Measurements from ENCODE around the gene SNRK.

Gene SNRK

GRCh38 chr3:43309372-43310305 is 23.3 kb downstream of the SNRK start:
- DNase-seq (ENCODE audit: low read depth in 2 of 2, low spot score in 1 of 2): no peak

DNA sequence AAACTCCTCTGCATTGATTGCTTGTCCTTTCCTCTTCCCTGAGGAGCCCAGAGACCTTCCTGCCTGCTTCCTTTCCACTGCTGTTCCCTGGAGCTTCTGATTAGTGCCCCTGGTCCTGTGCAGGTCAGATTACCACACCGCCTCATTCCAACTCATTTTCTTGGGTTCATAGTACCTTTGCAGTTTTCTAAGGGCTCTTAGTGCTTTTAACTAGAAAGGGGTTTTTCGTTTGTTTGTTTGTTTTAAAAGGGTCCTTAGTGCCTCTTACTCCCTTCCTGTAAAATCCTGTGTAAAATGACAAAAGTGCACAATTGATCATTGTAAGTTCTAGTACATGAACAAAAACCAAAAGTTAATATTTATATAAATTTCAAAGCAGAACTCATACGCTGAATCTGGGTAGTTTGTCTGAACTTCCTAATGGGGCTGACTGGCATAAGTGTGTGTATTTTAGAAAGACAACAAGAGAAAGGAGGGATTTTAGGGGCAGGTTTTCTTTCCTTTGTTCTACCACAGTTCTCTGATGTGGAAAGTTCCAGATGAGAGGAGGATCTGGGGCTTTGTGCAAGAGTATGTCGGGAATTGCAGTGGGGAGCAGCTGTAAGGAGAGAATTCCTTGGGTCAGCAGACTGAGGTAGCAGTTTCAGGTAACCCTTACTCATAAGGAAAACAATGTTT is 30.6 kb downstream of the SNRK start:
- no peak for DNase-seq (ENCODE audit: low read depth in 2 of 2, low spot score in 1 of 2)

DNA sequence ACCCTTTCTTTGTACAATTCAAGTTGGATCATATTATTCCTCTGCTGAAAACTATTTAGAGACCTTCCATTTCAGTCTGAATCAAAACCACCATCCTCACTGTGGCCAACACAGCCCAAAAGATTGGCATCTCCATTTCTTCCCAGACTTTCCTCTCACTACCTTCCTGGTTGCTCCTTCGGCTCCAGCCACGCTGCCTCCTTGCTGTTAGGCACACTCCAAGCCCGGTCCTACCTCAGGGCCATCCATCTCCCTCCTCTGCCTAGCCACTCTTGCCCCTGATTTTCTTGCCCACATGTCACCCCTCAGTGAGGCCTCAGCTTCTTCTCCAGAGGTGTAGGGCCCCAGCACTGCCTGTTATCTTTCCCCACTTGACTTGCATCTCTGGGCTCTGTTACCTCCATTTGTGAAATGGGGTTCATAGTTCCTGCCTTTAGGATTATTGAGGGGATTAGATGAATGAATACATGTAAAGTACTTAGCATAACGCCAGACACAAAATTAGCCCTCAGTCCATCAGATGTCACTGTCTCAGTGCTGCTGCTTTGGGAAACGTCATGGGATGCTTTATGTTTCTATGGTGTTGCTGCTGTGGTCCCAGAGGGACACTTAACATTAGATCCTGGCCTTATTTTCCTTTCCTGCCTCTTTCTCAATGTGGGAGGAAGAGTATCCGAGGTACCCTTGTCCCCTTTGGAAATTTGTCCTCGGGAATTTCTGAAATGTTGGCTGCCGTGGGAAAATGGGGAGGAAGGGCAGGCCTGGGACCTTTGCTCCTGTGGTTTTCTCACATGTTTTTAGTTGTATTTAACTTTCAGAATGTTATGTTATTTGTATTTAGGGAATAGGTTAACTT is 31.3 kb downstream of the SNRK start:
- DNase-seq (ENCODE audit: low read depth in 2 of 2, low spot score in 1 of 2): no peak

GRCh38 chr3:43319376-43319775 is 33.0 kb downstream of the SNRK start:
- no peak for DNase-seq (ENCODE audit: low read depth in 2 of 2, low spot score in 1 of 2)

DNA sequence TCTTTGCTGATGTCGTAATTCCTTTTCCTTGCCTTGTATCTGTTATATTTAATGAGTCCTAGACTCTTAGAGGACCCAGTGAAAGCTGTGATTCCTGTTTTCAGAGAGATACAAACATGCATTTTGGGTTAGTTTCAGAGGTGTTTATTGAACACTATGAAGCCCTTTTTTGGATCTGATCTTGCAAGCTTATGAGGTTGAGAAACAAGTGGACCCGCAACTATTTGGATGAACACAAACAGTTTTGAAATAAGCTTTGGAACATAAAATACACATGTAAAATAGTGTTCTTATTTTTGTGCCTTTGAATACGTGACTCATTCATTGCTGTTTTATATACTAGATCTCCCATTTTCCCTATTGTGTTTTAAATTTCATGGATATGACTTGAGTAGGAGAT is 33.5 kb downstream of the SNRK start:
- no peak for DNase-seq (ENCODE audit: low read depth in 2 of 2, low spot score in 1 of 2)

DNA sequence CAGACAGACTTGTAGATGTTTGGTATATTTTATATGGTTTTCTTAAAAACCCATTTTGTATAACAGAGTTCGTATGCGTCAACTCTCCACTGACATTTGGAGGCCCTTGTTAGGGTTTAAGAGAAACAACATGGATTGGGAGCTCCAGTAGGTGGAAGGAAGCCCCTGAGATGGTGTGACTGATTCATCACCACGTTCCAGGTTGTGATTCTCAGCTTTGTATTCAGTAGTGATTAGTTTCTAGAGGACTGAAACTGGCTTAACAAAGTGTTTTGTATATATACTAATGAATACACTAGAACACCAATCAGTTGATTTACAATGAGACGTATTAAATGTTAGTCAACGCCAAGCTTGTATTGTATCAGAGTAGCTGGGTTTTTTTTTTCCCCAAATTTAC is 33.9 kb downstream of the SNRK start:
- no peak for DNase-seq (ENCODE audit: low read depth in 2 of 2, low spot score in 1 of 2)

DNA sequence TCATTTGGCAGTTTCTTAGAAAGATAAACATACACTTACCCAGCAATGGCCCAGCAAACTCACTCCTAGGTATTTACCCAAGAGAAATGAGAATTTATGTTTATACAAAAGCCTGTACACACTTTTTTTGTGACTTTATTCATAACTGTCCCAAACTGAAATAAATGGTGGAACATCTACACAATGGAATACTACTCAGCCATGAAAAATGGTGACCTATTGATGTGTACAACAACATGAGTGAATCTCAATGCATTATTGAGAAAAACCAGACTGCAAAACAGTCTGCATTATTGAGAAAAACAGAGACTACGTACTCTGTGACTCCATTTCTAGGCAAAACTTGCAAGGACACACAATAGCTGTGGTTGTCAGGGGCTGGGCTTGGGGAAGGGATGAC is 37.2 kb downstream of the SNRK start:
- no peak for DNase-seq (ENCODE audit: low read depth in 2 of 2, low spot score in 1 of 2)

GRCh38 chr3:43326891-43327581 is 40.7 kb downstream of the SNRK start:
- DNase-seq (ENCODE audit: low read depth in 2 of 2, low spot score in 1 of 2): no peak

GRCh38 chr3:43327582-43327979 is 41.2 kb downstream of the SNRK start:
- DNase-seq (ENCODE audit: low read depth in 2 of 2, low spot score in 1 of 2): no peak

- DNase-seq (ENCODE audit: low read depth in 2 of 2, low spot score in 1 of 2): no peak
Measured at GRCh38 chr3:43328653-43329052, 42.3 kb downstream of the SNRK start.

- no peak for DNase-seq (ENCODE audit: low read depth in 2 of 2, low spot score in 1 of 2)
Measured at GRCh38 chr3:43330981-43331380, 44.6 kb downstream of the SNRK start.

- DNase-seq (ENCODE audit: low read depth in 2 of 2, low spot score in 1 of 2): no peak
Measured at GRCh38 chr3:43331381-43331780, 45.0 kb downstream of the SNRK start.

DNA sequence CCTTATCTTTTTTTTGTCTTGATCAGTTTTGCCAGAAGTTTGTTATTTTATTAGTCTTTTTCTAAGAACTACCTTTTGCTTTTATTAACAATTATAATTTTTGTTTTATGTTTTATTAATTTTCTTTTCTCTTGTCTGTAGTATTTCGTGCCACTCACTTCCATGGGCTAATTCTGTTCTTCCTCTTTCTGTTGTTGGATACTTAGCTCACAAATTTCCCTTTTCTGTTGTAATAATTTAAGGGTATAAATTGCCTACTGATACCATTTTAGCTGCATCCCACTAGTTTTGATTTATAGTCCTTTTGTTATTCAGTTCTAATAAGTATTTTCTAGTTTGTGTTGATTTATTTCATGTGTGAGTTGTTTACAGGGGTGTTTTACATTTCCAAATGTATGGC is 48.6 kb downstream of the SNRK start:
- DNase-seq (ENCODE audit: low read depth in 2 of 2, low spot score in 1 of 2): no peak

DNA sequence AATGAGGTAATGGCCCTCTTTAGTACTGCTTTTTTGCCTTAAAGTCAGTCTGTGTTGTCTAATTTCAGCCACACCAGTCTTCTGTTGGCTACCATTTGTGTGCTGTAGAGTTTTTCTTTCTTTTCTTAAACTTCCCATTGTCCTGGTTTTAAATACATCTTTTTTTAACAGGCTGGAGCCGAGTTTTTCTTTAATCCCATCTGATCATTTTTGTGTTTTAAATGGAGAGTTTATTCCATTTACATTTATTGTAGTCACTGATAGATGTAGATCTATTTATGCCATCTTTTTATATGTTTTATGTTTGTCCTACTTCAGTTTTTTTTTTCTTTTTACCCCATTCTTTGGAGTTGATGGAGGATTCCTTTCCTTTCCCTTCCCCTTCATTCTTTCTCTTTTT is 49.5 kb downstream of the SNRK start:
- DNase-seq (ENCODE audit: low read depth in 2 of 2, low spot score in 1 of 2): no peak

DNA sequence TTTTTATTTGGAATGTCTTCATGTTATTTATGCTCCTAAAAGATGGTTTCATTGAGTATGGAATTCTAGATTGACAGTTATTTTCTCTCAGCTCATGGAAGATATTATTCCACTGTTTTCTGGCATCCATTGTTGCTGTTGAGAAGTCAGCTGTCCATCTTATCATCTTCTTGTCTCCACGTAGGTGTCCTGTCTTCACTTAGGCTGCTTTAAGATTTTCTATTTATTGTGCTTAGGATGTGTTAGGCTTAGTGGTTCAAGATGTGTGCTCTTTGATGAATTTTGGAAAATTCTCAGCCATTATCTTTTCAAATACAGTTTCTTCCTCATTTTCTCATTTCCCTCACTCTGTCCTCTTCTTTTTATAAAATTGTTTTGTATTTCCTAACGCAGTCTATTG is 52.0 kb downstream of the SNRK start:
- DNase-seq (ENCODE audit: low read depth in 2 of 2, low spot score in 1 of 2): no peak

- no peak for DNase-seq (ENCODE audit: low read depth in 2 of 2, low spot score in 1 of 2)
Measured at GRCh38 chr3:43340403-43340802, 54.1 kb downstream of the SNRK start.

DNA sequence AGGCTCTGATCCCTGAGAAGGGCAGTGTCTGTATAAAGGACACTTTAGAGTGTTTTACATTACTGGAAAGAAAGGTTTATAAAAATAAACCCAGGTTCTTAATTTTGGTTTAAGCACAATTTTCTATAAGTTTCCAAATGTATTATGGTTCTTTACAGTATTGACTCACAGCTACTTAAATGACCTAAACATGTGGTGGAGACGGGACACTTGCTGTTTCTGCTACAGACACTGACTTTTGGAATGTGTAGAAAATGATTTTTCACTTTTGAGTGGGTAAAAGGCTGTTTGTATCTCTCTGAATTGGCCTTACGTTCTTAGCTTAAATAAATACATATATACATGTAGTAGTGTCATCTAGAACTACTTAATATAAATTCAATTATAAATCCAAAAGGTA is 55.4 kb downstream of the SNRK start:
- no peak for DNase-seq (ENCODE audit: low read depth in 2 of 2, low spot score in 1 of 2)

- DNase-seq (ENCODE audit: low read depth in 2 of 2, low spot score in 1 of 2): no peak
Measured at GRCh38 chr3:43343185-43343584, 56.8 kb downstream of the SNRK start.

DNA sequence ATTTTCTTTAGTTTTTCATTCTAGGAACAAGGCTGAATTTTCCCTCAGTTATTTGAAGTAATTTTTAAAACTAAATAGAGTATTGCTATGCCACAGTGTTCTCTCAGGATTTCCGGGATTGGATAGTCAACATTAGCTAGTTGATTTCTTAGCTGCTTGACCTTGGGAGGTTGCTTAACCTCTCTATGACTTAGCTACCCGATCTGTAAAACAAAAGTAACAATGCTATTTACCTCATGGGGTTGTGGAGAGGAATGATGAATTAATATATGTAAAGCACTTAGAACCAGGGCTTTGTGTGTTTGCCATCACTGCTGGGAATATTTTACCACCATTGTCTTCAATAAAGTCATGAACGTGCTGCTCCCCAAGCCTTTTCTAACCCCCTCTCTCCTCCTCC is 57.5 kb downstream of the SNRK start:
- DNase-seq (ENCODE audit: low read depth in 2 of 2, low spot score in 1 of 2): no peak

DNA sequence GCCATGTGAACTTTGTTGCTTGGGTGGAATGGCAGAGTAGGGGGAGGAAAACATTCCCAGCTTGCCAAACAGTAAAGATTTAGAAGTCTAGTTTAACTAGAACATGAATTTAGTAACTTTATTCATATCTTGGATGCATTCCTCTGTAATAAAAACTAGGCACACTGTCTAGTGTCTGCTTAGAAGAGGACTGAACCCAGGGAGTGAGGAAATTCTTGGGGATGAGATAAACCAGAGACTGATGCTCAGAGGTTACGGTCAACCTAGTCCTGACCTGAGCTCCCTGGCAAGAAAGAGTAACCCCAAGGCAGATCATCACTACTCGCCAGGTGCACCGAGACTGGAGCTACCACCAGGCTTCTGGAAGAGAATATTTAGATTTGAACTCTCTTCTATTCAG is 58.2 kb downstream of the SNRK start:
- no peak for DNase-seq (ENCODE audit: low read depth in 2 of 2, low spot score in 1 of 2)

DNA sequence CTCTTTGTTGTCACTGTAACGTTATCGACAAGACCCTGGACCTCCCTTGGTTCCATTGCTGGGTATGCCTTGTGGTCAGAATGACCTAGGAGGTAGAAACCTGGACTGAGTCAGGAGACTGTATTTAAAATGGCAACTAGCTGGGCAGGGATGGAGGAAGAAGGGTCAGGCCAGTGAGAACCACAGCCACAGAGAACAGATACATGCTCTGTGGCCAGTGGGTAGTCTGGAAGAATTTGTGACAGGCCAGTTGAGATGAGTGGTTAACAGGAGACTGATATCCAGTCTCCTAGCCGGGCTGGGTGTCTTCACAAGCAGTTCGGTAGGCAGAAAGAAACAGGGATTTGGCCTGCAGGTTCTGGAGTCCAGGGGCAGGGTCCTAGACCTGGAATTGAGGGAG is 58.9 kb downstream of the SNRK start:
- DNase-seq (ENCODE audit: low read depth in 2 of 2, low spot score in 1 of 2): no peak
